ENCODE measurements around the gene LRRC7.

GRCh38 chr1:70061231-70061630, 493.5 kb downstream of the LRRC7 start:
- TF ChIP-seq, protein P1, sequence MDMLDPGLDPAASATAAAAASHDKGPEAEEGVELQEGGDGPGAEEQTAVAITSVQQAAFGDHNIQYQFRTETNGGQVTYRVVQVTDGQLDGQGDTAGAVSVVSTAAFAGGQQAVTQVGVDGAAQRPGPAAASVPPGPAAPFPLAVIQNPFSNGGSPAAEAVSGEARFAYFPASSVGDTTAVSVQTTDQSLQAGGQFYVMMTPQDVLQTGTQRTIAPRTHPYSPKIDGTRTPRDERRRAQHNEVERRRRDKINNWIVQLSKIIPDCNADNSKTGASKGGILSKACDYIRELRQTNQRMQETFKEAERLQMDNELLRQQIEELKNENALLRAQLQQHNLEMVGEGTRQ (IDR thresholded peaks at IDR 0.05; ENCODE audit: borderline replicate concordance, low read depth, low read length) = no peak
- TF ChIP-seq CTCF (IDR thresholded peaks at IDR 0.05) (no peak), POLR2AphosphoS5 (IDR thresholded peaks at IDR 0.05; ENCODE audit: low read depth, low read length) (no peak), YY1 (IDR thresholded peaks at IDR 0.05; ENCODE audit: low read depth) (no peak), EZH2phosphoT487 (IDR thresholded peaks at IDR 0.05; ENCODE audit: borderline replicate concordance, low read depth) (no peak), EP300 (IDR thresholded peaks at IDR 0.05; ENCODE audit: borderline replicate concordance in 1 of 2, low read depth in 1 of 2, low read length in 1 of 2) (no peak), SMC3 (IDR thresholded peaks at IDR 0.05; ENCODE audit: low read depth, low read length) (no peak), TAF1 (IDR thresholded peaks at IDR 0.05; ENCODE audit: borderline replicate concordance, low read depth, low read length) (no peak), CHD2 (IDR thresholded peaks at IDR 0.05; ENCODE audit: low read length, partially characterized antibody) (no peak), GABPA (IDR thresholded peaks at IDR 0.05; ENCODE audit: low read depth) (no peak), ZBTB33 (IDR thresholded peaks at IDR 0.05; ENCODE audit: borderline replicate concordance, low read depth) (no peak), JUND (IDR thresholded peaks at IDR 0.05) (no peak), RCOR1 (IDR thresholded peaks at IDR 0.05; ENCODE audit: low read length) (no peak)

Data from SK-N-SH (cell line).